Lung (tissue), 12 donors: Measurements from ENCODE around the gene TAMALIN. TPM values are rescaled to one million over a fixed set of nuclear protein-coding genes. Genes with fewer than 3 reads are reported as not detected.

Source experiments
- ATAC-seq: fragments of 200-7000 bp; cut with Tn5 transposase; one replicate; pipeline ENCODE4 v1.9.1; 2020; ENCODE audit warnings: moderate number of reproducible peaks; ENCODE audit not compliant: insufficient read depth, low FRiP score
- DNase-seq, 3 donors: peaks; one replicate each; pipeline ENCODE4 v3.0.0-alpha.2; 2013 to 2017
- H3K27ac ChIP-seq, 2 donors: one replicate each; pipeline ENCODE4 v1.5.1; 2013; ENCODE audit warnings: mild to moderate bottlenecking in 2 of 2, moderate library complexity in 2 of 2, control low read depth in 1 of 2, inconsistent platforms in 1 of 2, low read depth in 1 of 2, low read length in 1 of 2
- H3K27me3 ChIP-seq, 3 donors: one replicate each; pipeline ENCODE4 v1.5.1; 2013; ENCODE audit warnings: low read length in 2 of 3; ENCODE audit not compliant: control insufficient read depth in 3 of 3, insufficient read depth in 3 of 3
- H3K36me3 ChIP-seq, 4 donors: one replicate each; pipeline ENCODE4 v1.5.1; 2013; ENCODE audit warnings: low read length in 4 of 4, mild to moderate bottlenecking in 1 of 4, moderate library complexity in 1 of 4; ENCODE audit not compliant: control insufficient read depth in 4 of 4, insufficient read depth in 4 of 4
- H3K4me1 ChIP-seq, 5 donors: one replicate each; pipeline ENCODE4 v1.5.1; 2013; ENCODE audit warnings: low read length in 5 of 5, mild to moderate bottlenecking in 2 of 5, moderate library complexity in 1 of 5; ENCODE audit not compliant: control insufficient read depth in 5 of 5, insufficient read depth in 5 of 5
- H3K4me3 ChIP-seq: one replicate; pipeline ENCODE4 v1.5.1; 2013; ENCODE audit warnings: mild to moderate bottlenecking, control low read depth, moderate library complexity
- H3K9ac ChIP-seq, 2 donors: one replicate each; pipeline ENCODE4 v1.5.1; 2013; ENCODE audit warnings: low read length in 2 of 2, control low read depth in 1 of 2; ENCODE audit not compliant: insufficient read depth in 1 of 2
- H3K9me3 ChIP-seq, 4 donors: one replicate each; pipeline ENCODE4 v1.5.1; 2013; ENCODE audit warnings: low read length in 3 of 4, mild to moderate bottlenecking in 1 of 4, moderate library complexity in 1 of 4; ENCODE audit not compliant: control insufficient read depth in 4 of 4, insufficient read depth in 3 of 4
- CTCF ChIP-seq: IDR thresholded peaks from 2 replicates; pipeline ENCODE4 v1.5.1; 2012; ENCODE audit warnings: mild to moderate bottlenecking; ENCODE audit errors: control extremely low read depth, extremely low read depth
- WGBS, 2 donors: extraction: QIAGEN DNeasy Blood & Tissue Kit; methylation state at CpG; one replicate each; pipeline ENCODE4 v1.1.7; 2013; 5-methylcytosine and 5-hydroxymethylcytosine counted together
- polyA plus RNA-seq, 2 donors: library from polyadenylated mRNA; stranded (reverse); fragments of 200-250 nt; gene quantifications; one replicate each; pipeline ENCODE4 v1.2.1, GENCODE V29; 2013
- total RNA-seq, 2 donors: library from RNA; depleted of rRNA in 1 of 2; stranded (reverse); fragments of >200 nt in 1 of 2; gene quantifications; one replicate each; pipeline ENCODE4 v1.2.1, GENCODE V29; 2014 to 2021
- donor health status: control.
- donor health status: control.
- donor health status: Bipolar disorder and iron deficiency.
- donor health status: healthy.
- donor health status: DM: yes; HTN: yes; CAD: no.

TAMALIN gene
- total and polyA plus RNA-seq, 4 donors: 31.4 to 84.0 (median 60.4) TPM

GRCh38 chr12:52013626-52014310, 7.0 kb downstream of the TAMALIN start:
- Histone ChIP-seq H3K27ac (no peak overlapping the region), H3K9me3 (no peaks in the 10 kb centered on the region), H3K27me3 (peaks cover 0 to 6% (median 0%) of the 10 kb centered on the region in 3 donors), H3K4me3 (no peak overlapping the region), H3K36me3 (peaks cover 0 to 28% (median 25%) of the 10 kb centered on the region in 4 donors), H3K9ac (no peak overlapping the region), H3K4me1 (peaks cover 0 to 29% (median 16%) of the 10 kb centered on the region in 5 donors)
- no peak for TF ChIP-seq CTCF
- no peak for DNase-seq
- WGBS, 2 donors: 83 to 84% methylated on average over 16 of the region's 16 CpGs
- no peak for ATAC-seq

- Histone ChIP-seq H3K4me1 (peaks cover 0 to 18% (median 8%) of the 10 kb centered on the region in 5 donors), H3K27ac (no peak overlapping the region), H3K9me3 (no peaks in the 10 kb centered on the region), H3K36me3 (peaks cover 0 to 28% (median 25%) of the 10 kb centered on the region in 4 donors), H3K4me3 (no peak overlapping the region), H3K9ac (no peak overlapping the region), H3K27me3 (peaks cover 0 to 6% (median 0%) of the 10 kb centered on the region in 3 donors)
- DNase-seq (no peak), ATAC-seq (no peak)
- 71 to 88% methylated on average over 85 to 93 of the region's 93 CpGs for WGBS, 2 donors
- no peak for TF ChIP-seq CTCF
These were observed 8.1 kb downstream of the TAMALIN start for GRCh38 chr12:52014567-52015530.

- Histone ChIP-seq H3K9me3 (no peaks in the 10 kb centered on the region), H3K27ac (no peak overlapping the region), H3K4me1 (peaks cover 0 to 13% (median 8%) of the 10 kb centered on the region in 5 donors), H3K27me3 (peaks cover 0 to 6% (median 0%) of the 10 kb centered on the region in 3 donors), H3K4me3 (no peak overlapping the region), H3K36me3 (peaks cover 0 to 28% (median 24%) of the 10 kb centered on the region in 4 donors), H3K9ac (no peak overlapping the region)
- ATAC-seq (no peak), DNase-seq (no peak)
- TF ChIP-seq CTCF: no peak
- WGBS, 2 donors: 79 to 84% methylated on average over 10 of the region's 10 CpGs
These were observed 8.8 kb downstream of the TAMALIN start for GRCh38 chr12:52015532-52016041.
